ENCODE measurements around the gene CRABP1.

CRABP1 gene

GRCh38 chr15:78299101-78299930 lies 40.8 kb upstream of the CRABP1 start, which contains the start of gene SKIC8 (continued):
- peak; percentile 93 for TF ChIP-seq ZNF335 (tag by site-specific recombination; conservative IDR thresholded peaks at IDR 0.05)
- TF ChIP-seq ZNF169 (tag by site-specific recombination; IDR thresholded peaks at IDR 0.05) = no peak
- peak; percentile 85 for TF ChIP-seq ZNF501 (tag by site-specific recombination; IDR thresholded peaks at IDR 0.05)
- no peak for TF ChIP-seq ZNF148 (tag by site-specific recombination; IDR thresholded peaks at IDR 0.05; ENCODE audit: borderline replicate concordance)
- 0 out of 2 replicates have a peak, but pooled peaks have one; percentile 55 for TF ChIP-seq ZNF660 (tag by site-specific recombination; IDR thresholded peaks at IDR 0.05)
- TF ChIP-seq ZNF623 (tag by site-specific recombination; IDR thresholded peaks at IDR 0.05) = no peak
- no peak for TF ChIP-seq ZNF830 (tag by site-specific recombination; IDR thresholded peaks at IDR 0.05; ENCODE audit: low read depth)
- no peak for TF ChIP-seq BCL11B (tag by site-specific recombination; IDR thresholded peaks at IDR 0.05; ENCODE audit: low read depth)
- TF ChIP-seq ZNF10 (tag by site-specific recombination; IDR thresholded peaks at IDR 0.05) = no peak
- TF ChIP-seq ZNF76 (tag by site-specific recombination; IDR thresholded peaks at IDR 0.05; ENCODE audit: borderline replicate concordance, low read depth) = peak; percentile 63; the same call in 1 of the 2 replicates
- no peak for TF ChIP-seq MZF1 (tag by site-specific recombination; IDR thresholded peaks at IDR 0.05; ENCODE audit: borderline replicate concordance)
- TF ChIP-seq OVOL3 (tag by site-specific recombination; IDR thresholded peaks at IDR 0.05) = no peak
- TF ChIP-seq ZNF175 (tag by site-specific recombination; IDR thresholded peaks at IDR 0.05) = no peak
- TF ChIP-seq ZNF423 (tag by site-specific recombination; IDR thresholded peaks at IDR 0.05) = no peak
- peak; percentile 71 for TF ChIP-seq SP7 (tag by site-specific recombination; IDR thresholded peaks at IDR 0.05)
- no peak for TF ChIP-seq ZNF670 (tag by site-specific recombination; IDR thresholded peaks at IDR 0.05; ENCODE audit: low read depth)
- TF ChIP-seq ZNF121 (tag by site-specific recombination; IDR thresholded peaks at IDR 0.05) = no peak
- TF ChIP-seq ZNF302 (tag by site-specific recombination; IDR thresholded peaks at IDR 0.05; ENCODE audit: low read depth) = no peak
- no peak for TF ChIP-seq ZNF449 (tag by site-specific recombination; IDR thresholded peaks at IDR 0.05)
- TF ChIP-seq ZNF19 (tag by site-specific recombination; IDR thresholded peaks at IDR 0.05; ENCODE audit: low read depth) = no peak
- no peak for TF ChIP-seq ZNF510 (tag by site-specific recombination; IDR thresholded peaks at IDR 0.05; ENCODE audit: insufficient replicate concordance)
- no peak for TF ChIP-seq HOXD13 (CRISPR knock-in tag; IDR thresholded peaks at IDR 0.05; ENCODE audit: borderline replicate concordance)
- TF ChIP-seq, protein P1, sequence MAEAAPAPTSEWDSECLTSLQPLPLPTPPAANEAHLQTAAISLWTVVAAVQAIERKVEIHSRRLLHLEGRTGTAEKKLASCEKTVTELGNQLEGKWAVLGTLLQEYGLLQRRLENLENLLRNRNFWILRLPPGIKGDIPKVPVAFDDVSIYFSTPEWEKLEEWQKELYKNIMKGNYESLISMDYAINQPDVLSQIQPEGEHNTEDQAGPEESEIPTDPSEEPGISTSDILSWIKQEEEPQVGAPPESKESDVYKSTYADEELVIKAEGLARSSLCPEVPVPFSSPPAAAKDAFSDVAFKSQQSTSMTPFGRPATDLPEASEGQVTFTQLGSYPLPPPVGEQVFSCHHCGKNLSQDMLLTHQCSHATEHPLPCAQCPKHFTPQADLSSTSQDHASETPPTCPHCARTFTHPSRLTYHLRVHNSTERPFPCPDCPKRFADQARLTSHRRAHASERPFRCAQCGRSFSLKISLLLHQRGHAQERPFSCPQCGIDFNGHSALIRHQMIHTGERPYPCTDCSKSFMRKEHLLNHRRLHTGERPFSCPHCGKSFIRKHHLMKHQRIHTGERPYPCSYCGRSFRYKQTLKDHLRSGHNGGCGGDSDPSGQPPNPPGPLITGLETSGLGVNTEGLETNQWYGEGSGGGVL (tag by site-specific recombination; IDR thresholded peaks at IDR 0.05) = peak; percentile 44
- no peak for TF ChIP-seq HOXA7 (CRISPR knock-in tag; IDR thresholded peaks at IDR 0.05; ENCODE audit: borderline replicate concordance)
- no peak for TF ChIP-seq ZNF211 (tag by site-specific recombination; IDR thresholded peaks at IDR 0.05; ENCODE audit: low read depth)
- TF ChIP-seq ZNF114 (tag by site-specific recombination; IDR thresholded peaks at IDR 0.05) = no peak

All from HEK293 (cell line).